Stimulated activated naive CD8-positive, alpha-beta T cell treated with anti-CD3 and anti-CD28 coated beads, Interleukin-15, amount 100 ng/mL, for 72 hours (primary cell): Measurements from ENCODE around the gene MYO7B.
A peak's percentile ranks its signal among the peaks of the same experiment; 100 is the strongest.

Experiments used
- ATAC-seq: fragments of 150-1000 bp; cut with Tn5 transposase; 2 replicates; pipeline ENCODE4 v1.10.0; 2021; ENCODE audit warnings: mild to moderate bottlenecking, moderate library complexity
- DNase-seq, 2 donors: peaks; one replicate each; pipeline ENCODE4 v3.0.0; 2021 to 2022
- H3K27ac Mint-ChIP-seq, 2 donors: one replicate each; pipeline ENCODE4 v1.8.0; 2022; ENCODE audit warnings: mild to moderate bottlenecking in 2 of 2, mixed read lengths in 2 of 2, moderate library complexity in 2 of 2
- H3K27me3 Mint-ChIP-seq: one replicate; pipeline ENCODE4 v1.8.0; 2022; ENCODE audit warnings: mixed read lengths
- H3K4me1 Mint-ChIP-seq: one replicate; pipeline ENCODE4 v1.8.0; 2022; ENCODE audit warnings: mild to moderate bottlenecking, mixed read lengths
- H3K4me3 Mint-ChIP-seq, 2 donors: one replicate each; pipeline ENCODE4 v1.8.0; 2022; ENCODE audit warnings: mild to moderate bottlenecking in 2 of 2, mixed read lengths in 2 of 2, moderate library complexity in 1 of 2
- H3K9me3 Mint-ChIP-seq, 2 donors: one replicate each; pipeline ENCODE4 v1.8.0; 2022; ENCODE audit warnings: mixed read lengths in 2 of 2

Gene MYO7B

DNA sequence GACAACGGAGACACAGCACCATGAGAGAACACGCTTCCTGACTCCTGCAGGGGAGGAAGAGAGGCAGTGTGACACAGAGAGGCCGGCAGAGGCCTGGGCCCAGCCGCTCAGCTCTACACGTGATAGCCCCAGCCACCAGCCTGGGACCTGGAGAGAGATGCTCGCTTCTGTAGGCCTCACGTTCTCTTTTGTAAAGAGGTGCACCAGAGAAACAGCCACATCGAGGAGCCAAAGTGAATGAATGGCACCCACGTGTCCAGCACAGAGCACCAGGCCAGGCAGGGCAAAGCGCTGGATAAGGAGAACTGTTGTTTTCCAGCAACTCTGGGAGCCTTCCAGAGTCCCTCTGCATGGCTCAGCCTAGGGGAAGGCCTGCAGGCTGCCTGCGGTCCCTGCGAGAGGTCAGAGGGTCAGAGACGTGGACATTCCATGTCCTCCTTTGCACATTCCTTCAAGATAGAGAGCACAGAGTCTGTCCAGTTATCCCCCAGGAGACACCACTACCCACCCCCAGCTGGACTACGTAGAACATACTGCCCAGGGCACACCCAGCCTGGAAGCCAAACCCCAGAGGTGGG, 125.7 kb downstream of the MYO7B start:
- H3K27ac Mint-ChIP-seq: no peak overlapping the region
- no peak overlapping the region for H3K4me3 Mint-ChIP-seq
- DNase-seq: no peak
- no peaks in the 10 kb centered on the region for H3K9me3 Mint-ChIP-seq
- H3K27me3 Mint-ChIP-seq: peaks cover 54% of the 10 kb centered on the region
- H3K4me1 Mint-ChIP-seq: peaks cover 7% of the 10 kb centered on the region
- ATAC-seq: no peak

DNA sequence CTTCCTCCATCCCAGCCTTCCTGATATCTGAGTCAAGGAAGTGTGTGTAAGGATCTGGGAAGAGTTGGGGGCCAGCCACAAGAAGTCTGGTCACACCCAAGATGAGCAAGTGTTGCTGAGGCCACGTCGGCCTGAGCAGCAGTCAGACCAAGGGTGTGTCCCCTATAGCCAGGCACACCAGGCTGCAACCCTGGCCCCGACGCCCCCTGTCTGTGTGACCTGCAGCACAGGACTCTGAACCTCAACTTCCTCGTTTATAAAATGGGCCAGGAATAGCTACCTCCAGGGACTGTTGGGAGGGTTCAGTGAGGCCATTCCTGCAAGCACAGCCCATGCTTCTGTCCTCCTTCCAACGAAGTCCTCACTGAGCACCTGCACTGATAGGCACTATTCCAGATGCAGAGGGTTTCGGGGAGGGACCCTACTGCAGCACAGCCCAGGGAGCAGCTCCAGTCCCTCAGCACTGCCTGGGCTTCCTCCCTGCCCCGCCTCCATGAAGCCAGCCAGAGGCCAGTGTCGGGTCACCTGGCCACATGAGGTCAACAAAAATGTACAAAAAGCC, 126.5 kb downstream of the MYO7B start:
- peaks cover 62% of the 10 kb centered on the region for H3K27me3 Mint-ChIP-seq

DNA sequence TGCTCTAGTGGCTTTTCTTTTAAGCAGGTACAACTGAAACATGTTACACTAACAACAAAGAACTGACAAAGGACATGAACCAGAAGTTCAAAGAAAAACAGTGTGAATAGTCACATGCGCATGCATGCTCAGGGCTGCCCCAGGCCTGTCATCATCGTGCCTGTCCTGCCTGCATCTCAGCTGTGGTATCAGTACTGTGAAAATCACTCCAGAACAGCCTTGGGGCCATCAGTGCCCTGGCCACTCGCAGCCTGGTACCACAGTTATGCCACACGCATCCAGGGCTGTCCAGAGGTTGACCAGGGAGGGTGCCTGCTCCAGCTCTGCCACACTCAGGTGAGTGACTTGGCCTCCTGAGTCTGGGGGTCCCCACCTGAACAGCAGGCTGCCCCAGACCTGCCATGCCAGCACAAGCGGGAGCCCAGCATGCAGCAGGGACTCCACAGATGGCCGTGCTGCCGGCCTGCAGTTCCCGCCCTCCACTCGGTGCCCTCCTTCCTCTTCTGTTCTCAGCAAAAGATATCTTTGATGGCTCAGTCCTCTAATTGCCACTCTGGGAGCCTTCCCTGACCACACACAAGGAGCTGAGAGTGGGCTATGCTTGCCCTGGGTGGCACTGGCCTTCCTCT, 127.6 kb downstream of the MYO7B start:
- H3K4me1 Mint-ChIP-seq: peaks cover 7% of the 10 kb centered on the region
- DNase-seq: no peak
- peaks cover 72% of the 10 kb centered on the region for H3K27me3 Mint-ChIP-seq
- no peak overlapping the region for H3K4me3 Mint-ChIP-seq
- ATAC-seq: no peak
- H3K9me3 Mint-ChIP-seq: no peaks in the 10 kb centered on the region
- no peak overlapping the region for H3K27ac Mint-ChIP-seq

More for the DNA sequence above, 126.5 kb downstream of the MYO7B start:
- Mint-ChIP-seq H3K4me3 (no peak overlapping the region), H3K4me1 (peaks cover 7% of the 10 kb centered on the region), H3K9me3 (no peaks in the 10 kb centered on the region), H3K27ac (no peak overlapping the region)
- ATAC-seq: no peak
- no peak for DNase-seq

DNA sequence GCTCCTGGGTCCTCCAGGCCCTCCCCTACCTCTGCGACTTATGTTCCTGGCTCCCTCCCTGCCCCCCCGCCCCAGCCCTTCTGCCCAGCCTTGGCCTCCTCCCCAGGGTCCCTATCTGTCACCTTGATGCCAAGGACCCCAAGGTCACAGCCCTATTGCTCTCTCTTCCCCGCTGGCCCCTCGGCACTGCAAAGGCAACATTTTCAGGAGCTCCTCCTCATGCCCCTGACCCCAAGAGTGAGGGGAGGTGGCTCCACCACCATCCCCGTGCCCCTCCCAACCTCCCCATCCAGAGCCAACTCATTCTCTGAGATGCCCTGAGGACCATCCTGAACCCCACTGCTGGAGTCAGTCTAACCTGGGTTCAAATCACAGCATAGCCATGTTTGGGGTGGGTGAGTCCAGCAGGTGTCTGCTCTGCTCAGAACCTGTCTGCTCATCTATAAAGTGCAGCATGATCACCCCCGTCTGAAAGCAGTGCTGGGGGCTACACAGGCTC, 128.1 kb downstream of the MYO7B start:
- peak; percentile 29 for ATAC-seq
- Mint-ChIP-seq H3K9me3 (no peaks in the 10 kb centered on the region), H3K27ac (peak overlapping the region in 1 of 2 donors; percentile 79), H3K4me3 (no peak overlapping the region), H3K4me1 (peaks cover 7% of the 10 kb centered on the region), H3K27me3 (peaks cover 72% of the 10 kb centered on the region)
- no peak for DNase-seq

DNA sequence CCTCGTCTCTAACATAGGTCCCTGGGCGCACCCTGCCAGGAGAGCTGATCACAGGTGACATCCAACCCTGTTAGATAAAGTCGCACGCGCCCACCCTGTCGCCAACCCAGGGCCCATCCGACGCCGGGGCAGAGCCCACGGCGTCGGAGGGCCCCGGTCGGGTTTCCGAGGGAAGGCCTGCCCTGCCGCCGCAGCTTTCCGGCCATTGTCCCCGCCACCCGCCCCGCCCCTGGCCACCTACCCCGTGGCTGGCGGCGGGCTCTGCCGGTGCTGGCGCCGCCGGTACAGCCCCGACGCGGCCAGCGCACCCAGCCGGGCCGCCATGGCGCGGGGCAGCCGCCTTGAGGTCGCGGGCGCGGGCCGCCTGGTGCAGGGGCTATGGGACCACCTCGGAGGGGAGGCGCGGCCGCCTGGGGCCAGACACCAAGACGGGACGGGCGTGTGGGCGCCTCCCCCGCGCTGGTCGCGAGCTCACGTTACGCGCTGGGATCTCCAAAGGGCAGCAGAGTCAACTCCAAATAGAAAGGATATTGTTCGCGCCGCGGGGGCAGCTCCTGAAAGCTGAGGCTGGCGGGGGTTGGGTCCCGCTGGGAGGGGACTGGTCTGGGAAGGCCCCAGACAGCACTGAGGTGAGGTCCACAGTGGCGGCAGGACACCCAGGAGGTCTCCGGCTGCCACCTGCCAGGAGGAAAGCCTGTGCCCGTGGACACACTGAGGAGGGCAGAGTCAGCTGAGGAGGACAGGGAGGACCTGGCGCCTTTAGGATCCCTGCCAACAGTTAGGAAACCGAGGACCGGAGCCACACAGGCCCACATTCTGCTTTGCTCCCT, 128.8 kb downstream of the MYO7B start:
- peaks cover 79% of the 10 kb centered on the region for H3K27me3 Mint-ChIP-seq
- ATAC-seq: peak; percentile 33
- no peak overlapping the region for H3K27ac Mint-ChIP-seq
- H3K9me3 Mint-ChIP-seq: no peaks in the 10 kb centered on the region
- H3K4me1 Mint-ChIP-seq: peaks cover 7% of the 10 kb centered on the region
- no peak for DNase-seq
- no peak overlapping the region for H3K4me3 Mint-ChIP-seq

DNA sequence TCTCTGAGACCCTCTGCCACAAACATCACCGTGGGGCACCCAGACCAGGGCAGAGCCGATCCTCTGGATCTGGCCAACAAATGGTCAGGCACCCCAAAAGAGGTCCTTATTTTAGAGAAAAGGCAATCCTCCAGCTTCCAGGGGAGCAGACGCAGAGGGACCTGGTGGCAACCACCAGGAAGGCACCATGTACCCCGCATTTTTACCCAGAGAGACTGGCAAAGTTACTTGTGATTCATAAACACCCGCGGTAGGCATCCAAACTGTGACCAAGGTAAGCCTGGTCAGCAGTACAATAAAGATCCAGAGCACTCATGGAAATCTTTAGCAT, 129.4 kb downstream of the MYO7B start:
- Mint-ChIP-seq H3K27ac (no peak overlapping the region), H3K27me3 (peaks cover 80% of the 10 kb centered on the region), H3K4me3 (no peak overlapping the region), H3K4me1 (peaks cover 7% of the 10 kb centered on the region), H3K9me3 (no peaks in the 10 kb centered on the region)
- no peak for ATAC-seq
- DNase-seq: no peak

DNA sequence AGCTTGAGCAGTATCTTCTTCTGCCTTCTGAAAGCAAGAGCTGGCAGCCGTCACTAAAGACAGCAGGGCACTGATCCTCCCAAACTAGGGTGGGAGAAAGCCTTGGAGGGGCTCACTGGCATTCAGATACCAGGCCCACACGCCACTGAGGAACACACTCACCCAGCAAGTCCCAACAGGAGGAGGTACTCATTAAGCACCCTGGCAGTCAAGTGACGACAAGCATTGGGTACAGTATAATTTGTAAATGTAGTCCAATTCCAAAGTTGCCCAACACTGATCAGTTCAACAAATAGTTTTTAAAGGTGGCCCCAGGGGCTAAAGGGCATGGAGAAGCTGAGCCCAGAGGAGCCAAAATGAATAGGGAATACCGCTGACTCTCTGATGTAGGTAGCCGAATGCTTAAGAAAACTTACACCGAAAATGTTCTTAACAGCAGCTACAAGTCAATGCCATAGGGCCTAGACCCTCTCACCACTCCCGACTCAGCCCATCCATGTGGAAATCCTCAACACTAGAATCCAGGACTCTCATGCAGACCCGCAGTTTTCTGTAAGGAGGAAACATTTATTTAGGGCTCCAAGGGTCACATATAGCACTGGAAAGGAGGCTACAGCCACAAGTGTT, 129.9 kb downstream of the MYO7B start:
- ATAC-seq: no peak
- no peak overlapping the region for H3K4me3 Mint-ChIP-seq
- no peak overlapping the region for H3K27ac Mint-ChIP-seq
- H3K27me3 Mint-ChIP-seq: peaks cover 81% of the 10 kb centered on the region
- H3K9me3 Mint-ChIP-seq: no peaks in the 10 kb centered on the region
- no peak for DNase-seq
- peaks cover 7% of the 10 kb centered on the region for H3K4me1 Mint-ChIP-seq

DNA sequence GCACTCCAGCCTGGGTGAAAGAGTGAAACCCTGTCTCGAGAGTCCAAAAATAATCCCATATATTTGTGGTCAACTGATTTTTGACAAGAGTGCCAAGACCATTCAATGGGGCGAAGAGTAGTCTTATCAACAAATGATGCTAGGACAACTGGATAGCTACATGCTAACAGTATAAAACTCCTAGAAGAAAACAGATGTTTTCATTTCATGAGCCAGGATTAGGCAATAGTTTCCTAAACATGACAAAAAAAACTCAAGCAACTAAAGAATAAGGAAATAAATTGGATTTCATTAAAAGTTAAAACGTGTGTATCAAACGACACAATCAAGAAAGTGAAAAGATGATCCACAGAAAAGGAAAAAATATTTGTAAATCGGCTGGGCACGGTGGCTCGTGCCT, 133.6 kb downstream of the MYO7B start:
- Mint-ChIP-seq H3K27me3 (peaks cover 85% of the 10 kb centered on the region), H3K9me3 (no peaks in the 10 kb centered on the region), H3K27ac (no peak overlapping the region), H3K4me1 (peaks cover under 1% of the 10 kb centered on the region), H3K4me3 (no peak overlapping the region)
- ATAC-seq: no peak
- DNase-seq: no peak

DNA sequence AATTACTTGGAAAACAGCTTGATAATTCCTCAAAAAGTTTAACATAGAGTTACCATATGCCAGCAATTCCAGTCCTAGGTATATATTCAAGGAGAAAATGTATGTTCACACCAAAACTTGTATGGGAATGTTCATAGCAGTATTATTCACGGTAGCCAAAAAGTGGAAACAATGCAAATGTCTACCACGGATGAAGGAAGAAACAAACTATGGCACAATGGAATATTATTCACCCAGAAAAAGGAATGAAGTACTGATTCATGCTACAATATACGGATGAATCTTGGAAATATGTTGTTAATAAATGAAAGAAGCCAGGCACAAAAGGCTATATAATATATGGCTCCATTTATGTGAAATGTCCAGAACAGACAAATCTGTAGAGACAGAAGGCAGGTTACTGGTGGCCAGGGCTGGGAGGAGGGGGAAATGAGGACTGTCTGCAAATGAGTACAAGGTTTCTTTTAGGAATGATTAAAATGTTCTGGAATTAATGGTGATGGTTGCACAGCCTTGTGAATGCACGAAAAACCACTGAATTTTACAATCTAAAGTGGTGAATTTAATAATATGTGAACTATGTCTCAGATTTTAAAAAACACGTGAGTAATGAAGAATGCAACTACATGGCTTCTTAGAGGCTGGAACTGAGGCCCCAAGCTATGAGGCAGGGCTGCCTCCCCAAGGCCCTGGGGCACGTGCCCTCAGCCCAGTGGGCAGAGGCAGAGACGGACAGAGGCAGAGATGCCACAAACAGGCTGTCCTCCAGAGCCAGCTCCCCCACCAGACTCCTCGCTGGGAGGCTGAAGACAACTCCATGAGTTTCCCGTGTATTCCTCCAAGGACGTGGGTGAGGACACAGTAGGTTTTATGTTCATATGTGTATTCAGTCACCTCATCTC, 134.8 kb downstream of the MYO7B start:
- peaks cover 6% of the 10 kb centered on the region for H3K4me1 Mint-ChIP-seq
- ATAC-seq: no peak
- peaks cover 80% of the 10 kb centered on the region for H3K27me3 Mint-ChIP-seq

DNA sequence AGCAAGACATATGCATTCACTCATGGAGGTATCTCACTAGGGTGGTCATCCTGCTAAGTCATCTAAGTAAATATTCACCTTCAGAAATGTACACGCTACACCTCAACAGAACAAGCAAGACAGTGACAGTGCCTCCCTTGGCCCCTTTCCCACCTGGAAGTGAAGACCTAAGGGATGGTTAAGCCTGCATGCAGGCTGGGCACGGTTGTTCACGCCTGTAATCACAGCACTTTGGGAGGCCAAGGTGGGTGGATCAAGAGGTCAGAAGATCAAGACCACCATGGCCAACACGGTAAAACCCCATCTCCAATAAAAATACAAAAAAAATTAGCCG, 135.4 kb downstream of the MYO7B start:
- no peak overlapping the region for H3K27ac Mint-ChIP-seq
- H3K4me3 Mint-ChIP-seq: no peak overlapping the region
- peaks cover 79% of the 10 kb centered on the region for H3K27me3 Mint-ChIP-seq

More for the DNA sequence above, 134.8 kb downstream of the MYO7B start:
- DNase-seq: peak in 1 of 2 donors; percentile 5
- no peaks in the 10 kb centered on the region for H3K9me3 Mint-ChIP-seq
- no peak overlapping the region for H3K27ac Mint-ChIP-seq
- no peak overlapping the region for H3K4me3 Mint-ChIP-seq

DNA sequence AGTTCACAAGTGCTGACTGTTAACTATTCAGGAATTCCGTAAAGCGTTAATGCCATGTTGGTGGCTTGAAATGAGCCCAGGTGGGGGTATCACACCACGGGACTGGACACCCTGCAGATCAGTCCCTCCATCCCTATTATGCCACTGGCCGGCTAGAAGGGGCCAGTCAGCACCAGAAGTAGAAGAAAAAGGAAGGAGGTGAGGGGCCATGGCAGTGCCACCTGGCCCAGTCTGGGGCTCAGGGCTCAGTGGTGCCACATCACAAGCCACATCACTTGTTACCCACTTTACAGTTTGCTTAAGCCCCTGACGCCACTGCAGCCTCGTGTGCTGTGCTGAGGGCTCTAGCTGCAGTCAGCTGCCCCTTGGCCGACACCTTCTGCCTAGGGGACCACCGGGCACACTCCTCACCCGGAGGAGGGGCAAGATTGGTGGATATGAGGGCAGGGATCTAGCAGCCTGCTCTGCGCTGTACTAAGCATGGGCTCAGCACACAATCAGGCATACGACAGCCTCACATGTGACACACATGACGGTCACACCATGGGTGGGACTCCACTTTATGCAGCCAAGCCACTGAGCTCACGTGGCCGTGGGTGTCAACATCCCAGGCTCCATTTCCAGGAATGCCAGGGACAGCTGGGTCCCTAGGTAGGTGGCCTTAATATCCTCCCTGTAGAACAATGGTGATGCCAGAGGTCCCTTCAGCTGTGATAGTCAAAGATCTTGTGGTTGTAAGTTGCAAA, 136.2 kb downstream of the MYO7B start:
- no peak overlapping the region for H3K27ac Mint-ChIP-seq
- no peaks in the 10 kb centered on the region for H3K9me3 Mint-ChIP-seq
- DNase-seq (peak in 1 of 2 donors; percentile 8), ATAC-seq (no peak)
- H3K4me3 Mint-ChIP-seq: no peak overlapping the region
- peaks cover 6% of the 10 kb centered on the region for H3K4me1 Mint-ChIP-seq
- H3K27me3 Mint-ChIP-seq: peaks cover 79% of the 10 kb centered on the region

More for the DNA sequence above, 135.4 kb downstream of the MYO7B start:
- Mint-ChIP-seq H3K9me3 (no peaks in the 10 kb centered on the region), H3K4me1 (peaks cover 6% of the 10 kb centered on the region)
- ATAC-seq (no peak), DNase-seq (no peak)

DNA sequence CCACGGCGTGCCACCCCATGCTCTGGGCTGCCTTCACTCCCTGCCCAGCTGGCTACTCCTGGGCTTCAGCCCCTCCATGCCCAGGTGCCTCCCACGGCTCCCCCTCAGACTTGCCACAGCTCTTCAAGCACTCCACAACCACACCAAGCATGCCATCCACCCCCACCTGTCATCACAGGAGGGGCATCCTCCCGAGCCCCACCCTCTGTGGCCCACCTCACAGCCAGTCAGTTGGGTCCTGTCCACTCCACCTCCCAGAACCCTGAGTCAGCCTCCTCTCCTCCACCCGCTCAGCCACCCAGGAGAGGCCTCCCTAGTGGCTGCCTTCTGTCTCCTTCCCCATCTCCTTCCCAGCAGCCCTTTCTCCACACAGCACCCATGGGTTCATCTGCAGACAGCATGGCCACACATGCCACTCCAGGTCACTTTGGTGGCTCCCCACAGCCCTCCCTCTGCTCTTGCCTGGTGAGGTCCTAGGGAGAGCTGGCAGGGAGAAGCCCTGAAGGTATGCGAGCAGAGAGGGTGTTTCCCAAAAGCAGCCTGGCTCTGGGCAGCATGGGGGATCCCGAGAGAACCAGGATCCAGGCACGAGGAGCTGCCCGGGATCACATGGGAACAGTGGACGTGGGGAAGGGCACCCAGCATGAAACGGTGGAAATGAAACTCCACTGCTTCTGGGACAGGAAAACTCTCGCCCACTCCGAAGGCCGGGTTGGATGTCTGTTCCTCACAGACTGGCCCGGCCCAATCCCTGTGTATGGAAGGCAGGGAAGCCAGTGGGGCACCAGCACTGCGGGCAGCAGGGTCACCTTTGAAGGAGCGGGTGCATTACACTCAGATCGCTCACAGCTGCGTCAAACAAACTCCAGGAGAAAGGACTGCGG, 137.1 kb downstream of the MYO7B start:
- H3K9me3 Mint-ChIP-seq: no peaks in the 10 kb centered on the region

DNA sequence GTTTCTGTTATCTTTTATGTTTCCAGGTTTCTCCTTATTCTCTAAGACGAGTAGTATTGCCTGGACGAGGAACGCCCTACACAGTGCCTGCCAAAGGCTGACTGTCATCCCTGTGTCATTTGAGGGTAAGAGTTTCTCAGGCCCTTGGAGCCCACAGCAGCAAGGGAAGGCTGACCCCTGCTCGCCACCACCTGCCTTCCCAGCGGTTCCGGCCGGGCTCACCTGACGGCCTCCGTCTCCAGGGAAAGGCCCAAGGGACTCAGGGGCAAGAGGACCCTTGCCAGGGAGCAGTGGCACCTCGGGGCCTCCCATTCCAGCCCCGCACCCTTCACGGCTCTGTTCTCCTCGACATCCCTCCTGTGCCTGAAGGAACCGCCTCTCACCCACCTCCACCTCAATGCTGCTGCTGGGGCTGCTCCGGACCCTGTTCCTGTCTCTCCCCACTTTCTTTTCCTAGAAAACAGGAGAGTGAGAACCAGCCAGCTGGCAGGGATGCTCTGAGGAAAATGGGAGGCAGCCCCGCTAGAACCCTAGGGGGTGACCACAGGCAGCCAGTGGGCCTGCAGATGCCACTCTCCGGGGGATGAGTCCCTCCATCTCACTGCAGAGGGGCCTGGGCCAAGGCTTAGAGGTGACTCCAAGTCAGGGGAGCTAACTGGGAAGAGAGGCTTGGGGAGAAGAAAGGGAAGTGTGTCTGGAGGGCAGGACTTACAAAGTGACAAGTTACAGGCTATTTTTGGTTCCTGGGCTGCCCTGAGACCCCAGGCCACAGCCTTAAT, 138.0 kb downstream of the MYO7B start:
- Mint-ChIP-seq H3K27me3 (peaks cover 82% of the 10 kb centered on the region), H3K4me3 (peak overlapping the region; percentile 36 to 78), H3K4me1 (peaks cover 6% of the 10 kb centered on the region), H3K27ac (no peak overlapping the region), H3K9me3 (no peaks in the 10 kb centered on the region)
- no peak for DNase-seq
- ATAC-seq: no peak

More for the DNA sequence above, 137.1 kb downstream of the MYO7B start:
- peak in 1 of 2 donors; percentile 7 for DNase-seq
- peaks cover 6% of the 10 kb centered on the region for H3K4me1 Mint-ChIP-seq
- H3K27ac Mint-ChIP-seq: no peak overlapping the region
- H3K4me3 Mint-ChIP-seq: no peak overlapping the region
- peaks cover 77% of the 10 kb centered on the region for H3K27me3 Mint-ChIP-seq
- ATAC-seq: no peak
